GM21447 (cell line): ENCODE measurements around the gene ZBP1.
A peak's percentile ranks its signal among the peaks of the same experiment; 100 is the strongest.

Experiments used
- ATAC-seq: cut with Tn5 transposase; IDR thresholded peaks from one replicate; pipeline ENCODE4 v1.9.1; 2021; ENCODE audit not compliant: unreplicated experiment

ZBP1 gene

DNA sequence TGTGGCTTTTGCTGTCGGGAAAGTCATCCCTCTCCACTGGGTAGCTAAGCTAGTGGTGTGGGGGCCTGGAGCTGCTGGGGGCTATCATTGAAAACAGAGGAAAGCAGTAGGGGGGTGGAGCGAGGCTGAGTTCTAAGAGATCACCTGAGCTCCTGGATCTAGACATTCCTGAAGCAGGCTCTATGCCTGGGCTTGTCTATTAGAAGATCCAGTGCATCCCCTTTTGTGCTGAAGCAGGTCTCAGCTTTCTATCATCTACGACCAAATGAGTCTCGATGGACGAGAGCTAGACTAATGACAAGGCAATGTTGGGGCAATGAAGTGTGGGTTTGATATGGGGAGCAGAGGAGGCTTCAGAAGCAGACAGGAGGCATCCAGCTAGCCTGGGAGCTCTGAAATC lies 18.5 kb downstream of the ZBP1 start:
- ATAC-seq: no peak

DNA sequence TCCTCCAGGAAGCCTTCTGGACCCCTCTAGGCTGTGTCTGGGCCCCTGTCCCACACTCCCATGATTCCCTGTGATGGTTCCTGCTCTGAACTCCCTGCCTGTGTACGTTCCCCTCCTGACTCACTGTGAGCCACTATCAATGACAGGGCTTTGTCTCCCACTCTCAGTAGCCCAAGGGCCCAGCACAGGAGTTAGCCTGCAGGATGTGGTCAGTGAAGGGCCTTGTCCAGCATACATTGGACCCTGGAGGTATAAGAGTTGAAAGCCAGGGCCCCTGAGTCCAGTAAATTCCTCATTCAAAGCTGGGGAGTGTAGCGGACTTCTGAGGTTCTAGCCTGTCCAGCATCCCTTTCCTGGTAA lies 19.0 kb downstream of the ZBP1 start:
- ATAC-seq: no peak

DNA sequence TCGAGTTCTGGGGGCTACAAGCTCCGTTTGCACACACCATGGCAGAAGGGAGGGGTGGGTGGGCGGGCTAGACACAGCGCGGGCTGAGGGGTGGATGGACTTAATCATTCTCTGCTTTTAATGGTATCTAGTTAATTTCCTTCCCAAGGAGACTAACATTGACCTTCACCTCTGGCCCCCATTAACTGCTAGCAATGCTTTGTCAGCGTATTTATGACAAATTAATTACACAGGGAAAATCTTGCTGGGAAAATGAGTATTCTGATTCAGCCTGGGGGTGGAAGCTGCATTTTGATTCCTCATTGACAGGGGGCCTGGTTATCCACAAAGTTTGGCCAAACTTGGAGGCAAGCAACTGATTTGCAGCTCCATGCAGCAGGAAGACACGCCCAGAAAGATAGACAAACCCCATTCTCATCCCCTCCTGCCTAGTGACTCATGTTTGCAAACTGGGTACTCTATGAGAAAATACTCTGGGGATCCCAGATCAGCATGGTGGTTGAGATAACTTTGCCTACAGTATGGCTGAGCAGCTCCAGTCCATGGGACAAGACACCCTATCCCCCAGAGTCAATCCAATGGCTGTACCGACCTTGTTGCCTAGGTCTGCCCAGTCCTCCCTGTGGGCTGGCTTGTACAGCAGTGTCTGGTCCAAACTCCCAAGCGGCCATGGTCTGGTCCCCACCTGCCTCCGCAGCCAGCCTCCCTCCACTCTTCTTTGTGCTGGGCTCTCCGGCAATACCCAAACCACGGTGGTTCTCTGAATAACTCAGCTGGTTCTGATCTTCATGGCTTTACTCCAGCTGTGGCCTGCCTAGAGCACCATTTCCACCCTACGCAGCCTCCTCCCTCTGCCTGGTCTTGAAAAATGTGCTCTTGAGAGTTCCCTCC lies 19.7 kb downstream of the ZBP1 start:
- ATAC-seq: no peak

DNA sequence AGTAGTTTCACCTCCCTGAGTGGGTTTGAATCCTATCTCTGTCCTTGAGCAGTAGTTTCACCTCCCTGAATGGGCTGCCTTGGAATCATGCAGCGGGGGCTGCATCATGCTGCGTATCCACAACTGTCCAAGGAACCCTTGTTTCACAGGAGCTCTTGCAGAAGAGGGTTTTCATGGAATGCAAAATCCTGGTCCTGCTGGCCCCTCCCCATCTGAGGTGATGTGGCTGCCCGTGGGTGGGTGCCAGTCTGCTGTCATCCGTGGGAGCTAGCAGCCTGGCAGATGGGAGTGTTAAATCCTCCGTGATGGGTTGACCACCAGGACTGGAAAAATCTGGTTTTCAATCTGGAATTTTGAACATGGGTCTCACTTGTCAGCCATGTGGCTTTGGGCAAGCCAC lies 21.7 kb downstream of the ZBP1 start:
- ATAC-seq: no peak

DNA sequence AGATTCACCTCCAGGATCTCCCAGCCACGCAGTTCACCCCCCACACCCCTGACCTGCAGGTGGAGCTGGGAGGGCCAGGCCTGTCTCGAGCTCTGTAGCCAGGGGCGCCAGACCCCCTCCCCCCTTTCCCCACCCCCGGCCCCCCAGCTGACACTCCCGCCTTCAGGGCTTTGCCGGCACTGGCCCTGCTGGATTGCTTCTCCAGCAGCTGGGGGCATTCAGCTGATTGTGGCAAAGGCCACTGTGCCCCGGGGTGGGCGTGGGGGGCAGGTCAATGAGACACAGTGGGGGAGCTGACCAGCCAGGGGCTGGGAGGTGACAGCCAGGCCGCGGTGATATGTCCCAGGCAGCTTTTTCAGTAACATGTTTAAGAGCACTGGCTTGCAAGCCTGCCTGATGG lies 22.2 kb downstream of the ZBP1 start:
- no peak for ATAC-seq

DNA sequence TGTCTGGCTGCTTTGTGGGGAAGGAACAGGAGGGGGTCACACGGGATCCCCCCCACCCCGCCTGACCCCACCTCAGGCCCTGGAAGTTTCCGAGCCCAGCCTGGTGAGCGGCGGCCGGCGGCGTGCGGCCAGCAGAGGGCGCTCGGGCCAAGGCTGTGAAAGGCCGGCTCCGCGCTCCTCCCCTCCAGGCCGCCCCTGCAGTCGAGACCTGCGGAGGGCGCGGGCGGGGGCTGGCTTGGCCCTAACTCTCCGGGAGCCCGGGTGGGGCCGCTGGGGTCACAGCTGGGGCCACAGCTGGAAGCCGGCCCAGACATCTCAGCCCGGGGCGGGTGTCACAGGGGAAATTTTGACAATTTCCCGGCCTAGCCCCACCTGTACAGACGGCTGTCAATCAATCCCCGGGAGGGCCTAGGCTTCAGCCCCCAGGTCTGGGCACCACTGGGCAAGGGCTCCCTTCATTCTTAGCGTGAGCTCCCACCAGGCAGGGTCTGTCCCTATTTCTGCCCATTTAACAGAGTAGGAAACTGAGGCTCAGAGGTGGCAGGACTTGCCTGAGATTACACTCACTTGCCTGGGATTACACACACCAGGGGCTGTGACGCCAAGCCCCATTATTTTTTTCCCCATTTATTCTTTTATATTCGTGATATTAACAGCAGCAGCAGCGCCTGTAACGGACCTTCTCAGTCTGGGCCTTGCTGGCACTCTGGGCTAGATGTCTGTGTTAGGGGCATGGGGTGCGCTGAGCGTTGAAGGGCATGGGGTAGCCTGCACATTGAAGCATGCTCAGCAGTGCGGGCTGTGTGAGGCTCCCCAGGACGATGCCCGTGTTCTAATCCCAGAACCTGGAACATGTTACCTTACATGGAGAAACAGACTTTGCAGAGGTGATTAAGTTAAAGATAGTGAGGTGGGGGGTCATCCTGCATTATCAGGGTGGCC lies 23.0 kb downstream of the ZBP1 start:
- ATAC-seq: peak; percentile 52

DNA sequence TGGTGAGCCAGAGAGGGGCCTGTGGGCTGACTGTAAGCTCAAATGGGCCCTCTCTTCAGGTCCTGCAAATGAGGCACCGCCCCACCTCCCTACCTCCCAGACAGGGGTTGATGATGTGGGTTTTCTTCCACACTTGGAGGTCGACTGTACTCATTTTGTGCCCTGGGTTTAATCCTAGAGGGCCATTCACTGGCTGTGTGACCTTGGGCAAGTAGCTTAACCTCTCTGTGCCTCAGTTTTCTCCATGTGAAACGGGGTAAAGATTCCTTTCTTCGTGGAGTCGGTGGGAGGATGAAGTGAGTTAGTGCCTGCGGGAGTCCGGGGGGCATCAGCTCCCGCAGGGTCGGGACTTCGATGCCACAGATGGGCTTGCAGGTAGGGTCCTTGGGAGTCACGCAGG lies 23.9 kb downstream of the ZBP1 start:
- no peak for ATAC-seq

DNA sequence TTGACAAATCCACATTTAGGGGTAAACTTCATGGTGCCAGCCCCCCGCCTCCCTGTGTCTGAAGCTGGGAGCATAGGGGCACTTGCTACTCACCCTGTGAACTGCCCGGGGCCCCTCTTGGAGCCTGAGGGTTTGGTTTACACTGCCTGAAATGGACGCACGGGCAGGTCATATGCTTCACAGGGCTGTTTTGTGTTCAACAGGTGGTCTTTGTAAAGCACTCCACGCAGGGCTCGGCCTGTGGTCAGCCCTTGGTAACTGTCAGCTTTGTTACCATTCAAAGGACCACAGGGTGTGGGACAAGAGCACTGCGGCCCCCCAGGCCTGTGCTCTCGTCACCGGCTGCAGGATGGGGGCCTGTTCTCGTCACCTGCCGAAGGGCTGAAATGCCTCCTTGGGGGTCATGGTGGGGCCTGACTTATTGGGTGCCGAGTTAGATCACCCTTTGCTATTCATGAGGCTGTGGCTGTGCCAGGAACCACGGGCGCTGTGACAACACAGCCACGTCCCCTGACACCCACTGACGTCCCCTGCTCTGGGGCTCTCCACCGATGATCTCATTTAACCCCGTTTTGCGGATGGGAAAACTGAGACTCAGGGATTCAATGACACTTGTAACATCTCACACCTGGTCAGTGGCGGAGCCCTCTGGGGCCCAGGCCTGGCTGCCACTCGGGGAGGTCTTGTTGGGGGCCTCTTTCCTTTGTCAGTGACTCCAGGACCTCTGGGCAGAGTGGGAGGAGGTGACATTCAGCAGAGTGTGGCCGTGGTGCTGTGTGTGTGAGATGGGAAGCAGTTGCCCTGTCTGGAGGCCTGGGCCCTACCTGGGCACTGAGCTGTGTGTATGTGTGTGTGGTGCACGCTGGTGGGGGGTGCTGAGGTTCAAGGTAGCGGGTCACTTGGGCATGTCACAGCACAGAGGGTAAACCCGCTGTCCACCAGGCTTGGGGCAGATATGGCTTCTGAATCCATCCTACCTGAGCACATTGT lies 24.9 kb downstream of the ZBP1 start:
- no peak for ATAC-seq

DNA sequence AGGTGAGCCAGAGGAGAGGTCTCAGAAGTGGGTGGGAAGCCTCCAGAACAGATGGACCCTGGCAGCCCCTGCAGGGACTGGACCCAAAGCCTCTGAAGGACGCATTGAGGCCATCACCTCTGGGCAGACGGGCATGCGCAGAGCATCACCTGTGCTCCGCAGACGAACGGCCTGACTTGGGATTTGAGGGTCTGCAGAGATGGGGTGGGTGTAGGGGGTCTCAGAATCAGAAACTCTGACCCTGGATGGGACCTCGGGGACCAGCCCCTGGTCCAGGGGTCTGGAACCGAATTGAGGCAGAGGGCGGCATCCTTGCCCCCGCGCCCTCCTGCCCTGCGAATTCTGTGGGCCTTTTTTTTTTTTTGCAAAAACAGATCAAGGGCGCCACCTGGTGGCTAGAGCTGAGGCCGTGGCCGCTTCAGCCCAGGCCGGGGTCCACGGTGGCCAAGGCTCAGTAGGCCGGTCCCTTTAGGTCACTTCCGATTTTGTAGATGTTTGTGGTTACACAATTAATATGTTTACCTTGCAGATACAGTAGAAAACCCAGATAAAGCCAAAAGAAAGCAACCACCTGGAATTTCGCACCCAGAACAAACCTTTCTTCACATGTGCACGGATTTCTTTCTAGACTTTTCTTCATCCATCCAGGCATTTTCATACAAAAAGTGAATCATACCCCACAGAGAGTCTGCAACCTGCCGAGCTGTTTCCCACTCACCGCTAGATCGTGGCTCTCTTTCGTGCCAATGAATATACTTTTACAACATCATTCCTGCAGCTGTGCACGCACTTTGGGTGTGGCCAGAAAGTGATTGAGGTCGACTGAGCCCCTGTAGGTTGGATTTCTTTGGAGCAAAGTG lies 25.9 kb downstream of the ZBP1 start:
- ATAC-seq: no peak

DNA sequence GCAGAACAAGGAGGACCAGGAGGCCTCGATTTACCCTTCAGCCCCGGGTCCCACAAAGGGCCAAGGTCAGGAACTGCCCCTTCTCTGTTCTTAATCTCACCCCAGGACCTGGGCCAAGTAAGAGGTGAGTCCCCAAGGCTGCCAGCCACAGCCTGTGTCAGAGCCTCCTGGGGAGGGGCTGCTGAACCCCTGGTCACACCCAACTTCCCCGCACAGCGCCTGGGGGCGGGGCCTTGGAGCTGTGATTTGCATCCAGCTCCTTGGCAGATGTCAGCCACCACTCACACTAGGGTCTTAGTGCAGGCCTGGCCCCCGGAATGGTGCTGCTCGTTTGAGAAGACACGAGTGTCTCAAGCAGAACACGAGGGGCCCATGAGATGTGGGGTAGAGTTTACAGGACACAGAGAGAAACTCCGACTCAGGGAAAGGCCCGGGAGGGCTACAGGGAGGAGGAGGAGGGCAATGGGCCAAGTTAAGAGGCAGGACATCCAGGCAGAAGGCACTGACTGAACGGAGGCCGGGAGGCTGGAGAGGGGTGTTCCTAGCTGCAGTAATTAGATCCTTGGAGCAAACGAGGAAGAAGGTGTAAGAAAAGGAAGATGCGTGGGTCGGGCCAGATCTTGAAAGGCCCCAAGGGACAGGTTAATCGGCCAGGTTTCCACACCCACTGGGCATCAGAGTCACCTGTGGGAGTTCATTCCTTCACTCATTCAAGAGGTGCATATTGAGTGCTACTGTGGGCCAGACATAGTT lies 26.9 kb downstream of the ZBP1 start:
- ATAC-seq: no peak

DNA sequence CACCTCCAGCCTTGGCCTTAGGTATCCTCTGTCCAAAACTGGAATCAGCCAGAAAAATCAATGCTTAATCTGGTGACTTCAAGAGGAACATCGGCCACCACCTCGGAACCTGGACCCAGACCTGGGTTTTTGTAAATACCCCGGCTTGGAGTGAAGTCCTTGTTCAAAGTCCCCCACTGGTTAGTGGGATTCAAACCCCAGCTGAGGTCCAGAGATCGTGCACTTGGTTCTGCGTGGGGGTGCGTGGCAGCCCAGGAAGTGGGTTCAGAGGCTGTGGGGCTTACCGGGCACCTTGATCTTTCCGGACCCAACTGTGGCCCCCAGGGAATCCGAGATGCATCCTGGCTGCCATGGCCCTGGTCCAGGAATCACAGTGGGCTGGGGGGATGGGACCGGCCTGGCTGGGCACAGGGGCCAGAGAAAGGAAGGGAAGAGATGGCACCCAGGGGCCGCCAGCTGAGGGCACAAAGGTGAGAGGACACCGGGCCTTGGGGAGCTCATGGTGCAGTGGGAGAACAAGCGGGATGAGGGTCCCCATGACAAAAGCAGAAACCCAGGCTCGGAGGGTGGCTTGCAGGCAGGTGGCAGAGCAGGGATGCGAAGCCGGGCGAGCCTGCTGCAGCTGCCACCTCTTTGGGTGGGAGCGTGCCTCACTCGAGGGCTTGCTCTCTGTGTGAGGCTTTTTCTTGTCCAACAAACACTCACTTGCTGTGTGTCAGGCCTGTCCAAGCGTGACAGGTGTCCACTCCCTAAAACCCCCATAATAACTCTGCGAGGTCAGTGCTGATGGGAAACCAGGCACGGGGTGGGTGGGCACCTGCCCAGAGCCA lies 27.7 kb downstream of the ZBP1 start:
- no peak for ATAC-seq

DNA sequence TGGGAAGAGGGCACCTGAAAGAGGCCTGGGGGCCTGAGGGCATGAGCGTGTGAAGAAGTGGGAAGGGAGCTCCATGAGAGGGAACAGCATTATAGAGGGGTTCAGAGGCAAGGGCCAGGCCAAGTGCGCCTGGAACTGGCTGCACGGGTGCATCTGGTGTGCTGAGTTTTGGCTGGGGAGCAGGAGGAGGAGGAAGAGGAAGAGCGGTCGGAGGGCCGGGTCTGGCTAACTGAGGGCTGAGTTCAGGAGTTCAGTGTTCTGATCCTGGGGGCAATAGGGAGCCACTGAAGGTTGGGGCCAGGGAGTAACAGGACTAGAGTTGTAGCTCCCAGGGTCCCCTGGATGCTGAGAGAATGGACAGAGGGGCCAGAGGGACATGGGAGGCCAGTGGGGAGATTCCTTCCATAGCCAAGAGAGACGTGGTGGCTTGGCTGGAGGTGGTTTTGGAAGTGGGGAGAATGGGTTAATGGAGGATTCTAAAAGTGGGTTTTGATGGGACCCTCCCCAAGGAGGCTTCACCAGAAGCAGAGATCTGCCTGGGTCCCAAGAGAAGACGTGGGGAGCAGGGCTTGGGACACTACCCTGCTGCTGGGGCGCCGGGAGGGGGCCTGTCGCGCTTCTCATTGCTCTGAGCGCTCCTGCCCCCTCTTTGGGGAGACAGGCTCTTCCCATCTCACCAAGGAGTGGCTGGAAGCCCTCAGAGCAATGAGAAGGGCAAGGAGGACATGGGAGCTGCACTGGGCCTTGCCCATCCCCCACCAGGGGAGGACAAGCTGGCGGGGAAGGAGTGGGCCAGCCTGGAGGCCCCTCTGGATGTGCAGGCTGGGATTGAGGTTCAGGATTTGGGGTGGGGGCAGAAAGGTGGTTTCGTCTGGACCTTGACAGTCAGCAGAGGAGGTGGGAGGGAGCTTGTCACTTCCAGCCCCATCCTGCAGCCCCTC lies 28.7 kb downstream of the ZBP1 start:
- ATAC-seq: no peak

DNA sequence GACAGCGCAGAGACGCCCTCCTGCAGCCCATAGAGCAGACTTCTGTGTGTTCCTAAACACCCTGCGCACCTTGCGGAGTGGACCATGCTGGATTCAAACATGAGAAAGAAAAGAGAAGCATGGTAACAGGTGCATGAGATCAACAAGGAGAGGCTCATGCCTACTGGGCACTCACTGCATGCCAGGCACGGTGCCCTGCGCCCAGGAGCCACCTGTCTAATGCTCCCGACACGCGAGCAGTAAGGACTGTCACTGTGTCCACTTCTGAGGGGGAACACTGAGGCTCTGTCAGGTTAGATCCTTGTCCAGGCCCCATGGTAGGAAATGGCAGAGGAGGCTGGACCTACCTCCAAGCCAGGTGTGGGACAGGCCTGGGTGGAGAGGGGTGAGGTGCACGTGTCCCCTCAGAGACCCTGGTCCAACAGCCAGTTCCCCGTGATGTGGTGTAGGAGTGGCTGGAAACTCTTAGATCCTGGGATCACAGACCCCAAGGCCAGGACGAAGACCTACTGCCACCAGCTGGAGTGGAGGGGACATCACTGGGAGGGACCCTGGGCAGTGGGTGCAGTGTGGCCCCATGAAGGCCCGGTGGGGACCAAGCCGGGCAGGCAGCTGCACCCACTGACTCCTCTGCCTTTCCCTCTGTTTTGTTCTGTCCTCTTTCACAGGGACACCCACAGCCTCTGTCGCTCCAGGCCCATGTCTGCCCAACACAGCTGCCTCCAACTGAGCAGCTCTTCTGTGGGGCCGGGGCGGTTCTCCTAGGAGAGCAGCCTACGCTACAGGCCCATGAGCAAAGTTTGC lies 29.5 kb downstream of the ZBP1 start:
- no peak for ATAC-seq

DNA sequence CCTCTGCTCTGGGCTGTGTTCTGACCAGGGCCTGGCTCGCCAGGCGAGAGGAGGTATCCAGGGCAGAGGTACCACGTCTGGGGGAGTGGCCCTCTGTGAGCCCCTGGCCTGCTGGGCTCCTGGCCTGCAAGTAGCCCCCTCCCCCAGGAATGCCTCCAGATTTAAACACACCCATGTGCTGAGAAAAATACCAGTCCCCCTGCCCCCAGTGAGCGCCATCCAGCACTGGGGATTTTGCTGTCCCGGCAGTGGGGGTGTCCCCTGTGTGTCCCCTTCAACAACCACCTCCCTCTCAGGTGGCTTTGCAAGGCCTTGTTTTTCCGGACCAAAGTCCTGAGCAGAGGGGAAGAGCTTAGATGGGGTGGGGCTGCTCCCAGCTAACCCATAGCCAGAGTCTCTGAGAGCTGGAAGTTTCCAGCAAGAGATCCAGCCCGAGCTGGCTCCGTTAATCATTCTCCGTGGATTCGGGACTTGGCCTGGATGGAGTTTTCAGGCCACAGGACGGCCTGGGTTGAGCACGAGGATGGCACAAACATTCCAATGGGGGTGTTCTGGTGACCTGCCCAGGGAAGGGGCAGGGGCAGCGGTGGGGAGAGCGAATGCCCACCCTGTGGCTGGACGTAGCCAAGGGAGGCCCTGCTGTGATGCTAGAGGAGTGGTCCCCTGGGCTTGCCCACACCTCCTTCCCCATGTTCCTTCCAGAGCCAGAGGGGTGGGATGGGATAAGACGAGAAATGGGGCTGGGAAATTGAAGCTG lies 30.3 kb downstream of the ZBP1 start:
- ATAC-seq: no peak

DNA sequence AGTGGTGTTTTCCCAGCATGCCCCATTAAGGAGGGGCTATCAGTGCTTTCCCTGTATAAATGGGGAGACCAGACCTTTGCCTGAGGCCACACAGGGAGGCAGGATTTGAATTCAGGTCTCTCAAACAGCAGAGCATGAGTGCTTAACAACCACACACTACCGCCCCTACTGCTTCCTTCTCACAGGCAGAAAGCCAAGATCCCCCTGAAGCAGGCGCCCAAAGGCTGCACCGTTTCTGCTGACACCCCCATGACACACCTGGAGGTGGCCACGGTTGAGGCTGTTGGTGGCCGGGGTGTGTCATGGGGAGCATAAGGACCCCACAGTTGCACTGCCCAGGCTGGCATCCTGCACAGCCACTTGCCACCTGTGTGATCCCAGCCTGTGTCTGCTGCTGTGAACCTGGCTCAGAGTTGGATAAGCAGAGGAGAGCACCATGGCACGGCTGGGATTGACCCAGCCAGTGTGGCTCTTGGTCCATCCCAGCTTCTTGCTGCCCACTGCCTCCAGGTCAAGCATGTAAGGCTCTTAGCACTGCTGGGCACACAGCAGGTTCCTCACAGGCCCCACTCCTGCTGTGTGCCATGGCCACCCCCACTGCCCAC lies 31.0 kb downstream of the ZBP1 start:
- no peak for ATAC-seq
